ENCODE data around the gene ALPL.

DNA sequence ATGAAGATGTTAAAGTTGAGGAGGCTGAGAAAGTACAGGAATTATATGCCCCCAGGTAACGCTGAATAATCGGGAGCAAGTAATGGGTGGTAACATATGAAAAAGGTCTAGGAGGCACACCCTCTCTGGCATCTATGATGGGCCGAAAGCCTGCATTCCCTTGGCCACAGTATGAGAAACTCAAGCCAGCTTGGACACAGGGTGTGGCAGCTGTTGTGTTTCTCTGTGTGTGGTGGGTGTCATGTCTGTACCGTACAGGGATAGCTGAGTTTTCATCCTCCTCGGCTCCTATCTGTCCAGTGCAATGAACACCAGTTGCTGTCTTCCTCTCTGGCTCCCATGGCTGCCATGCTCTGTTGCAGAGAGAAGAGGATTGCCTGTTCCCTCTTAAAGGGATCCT is 36.4 kb upstream of the ALPL start:
- TF ChIP-seq CTCF (conservative IDR thresholded peaks at IDR 0.05) (no peak), EZH2 (IDR thresholded peaks at IDR 0.05; ENCODE audit: low read depth) (no peak)
